HepG2 (cell line): Measurements from ENCODE around the gene ZNF367. TPM values are rescaled to one million over a fixed set of nuclear protein-coding genes. Genes with fewer than 3 reads are reported as not detected.

Source experiments
- CHD4 ChIP-seq: fragments of 200-600 bp; sonication (generic); IDR thresholded peaks from 2 replicates; pipeline ENCODE4 v1.7.0; 2017; ENCODE audit warnings: mild to moderate bottlenecking, low read length, borderline replicate concordance
- E2F5 ChIP-seq: sonication (generic); formaldehyde crosslinking; conservative IDR thresholded peaks from 2 replicates; pipeline ENCODE4 v1.4.0; 2020; ENCODE audit warnings: missing genetic modification reagents
- ESRRA ChIP-seq: sonication (generic); formaldehyde crosslinking; IDR thresholded peaks from 2 replicates; pipeline ENCODE4 v1.5.1; 2020; ENCODE audit warnings: mild to moderate bottlenecking, low read depth, missing genetic modification reagents
- GLMP ChIP-seq: sonication (generic); formaldehyde crosslinking; IDR thresholded peaks from 2 replicates; pipeline ENCODE4 v1.9.0; 2021; ENCODE audit warnings: missing genetic modification reagents, mild to moderate bottlenecking, borderline replicate concordance
- HNRNPLL ChIP-seq: fragments of 200-400 bp; formaldehyde crosslinking; IDR thresholded peaks from 2 replicates; pipeline ENCODE4 v1.6.1; 2017; ENCODE audit warnings: mild to moderate bottlenecking, low read depth, low read length; ENCODE audit not compliant: poor library complexity, severe bottlenecking
- KMT2A ChIP-seq: sonication (generic); formaldehyde crosslinking; IDR thresholded peaks from 2 replicates; pipeline ENCODE4 v1.4.0; 2020; ENCODE audit warnings: missing genetic modification reagents
- MED8 ChIP-seq: sonication (generic); formaldehyde crosslinking; IDR thresholded peaks from 2 replicates; pipeline ENCODE4 v1.8.1; 2023; ENCODE audit warnings: mild to moderate bottlenecking, missing genetic modification reagents; ENCODE audit not compliant: insufficient replicate concordance
- NRL ChIP-seq: sonication (generic); formaldehyde crosslinking; IDR thresholded peaks from 2 replicates; pipeline ENCODE4 v1.5.0; 2020; ENCODE audit warnings: missing genetic modification reagents, mild to moderate bottlenecking, moderate library complexity, borderline replicate concordance
- SOX5 ChIP-seq: IDR thresholded peaks from 2 replicates; pipeline ENCODE4 v1.6.1; 2016; ENCODE audit warnings: borderline replicate concordance
- SOX6 ChIP-seq, 2 experiments: fragments of 450-650 bp in 1 of 2; sonication (generic) in 1 of 2; formaldehyde crosslinking in 1 of 2; IDR thresholded peaks; 2 replicates each; pipeline versions ENCODE4 v1.4.0 to v1.6.1; 2017 to 2020; ENCODE audit warnings: antibody characterized with exemption in 1 of 2, mild to moderate bottlenecking in 1 of 2, missing genetic modification reagents in 1 of 2
- TFAP4 ChIP-seq: sonication (generic); IDR thresholded peaks from 2 replicates; pipeline ENCODE4 v1.6.1; 2016; ENCODE audit warnings: low read depth, borderline replicate concordance
- THAP9 ChIP-seq: sonication (generic); formaldehyde crosslinking; IDR thresholded peaks from 2 replicates; pipeline ENCODE4; 2020; ENCODE audit warnings: missing genetic modification reagents, mild to moderate bottlenecking, borderline replicate concordance
- ZBTB26 ChIP-seq: IDR thresholded peaks from 2 replicates; pipeline ENCODE4 v1.6.1; 2016; ENCODE audit warnings: missing compliant biosample characterization, missing genetic modification reagents, borderline replicate concordance
- ZFAT ChIP-seq: sonication (generic); formaldehyde crosslinking; conservative IDR thresholded peaks from 2 replicates; pipeline ENCODE4 v1.8.1; 2023; ENCODE audit warnings: missing genetic modification reagents, inconsistent platforms
- ZNF350 ChIP-seq: sonication (generic); formaldehyde crosslinking; IDR thresholded peaks from 2 replicates; pipeline ENCODE4 v1.4.0; 2020; ENCODE audit warnings: mild to moderate bottlenecking, low read depth, missing genetic modification reagents, borderline replicate concordance
- ZNF543 ChIP-seq: sonication (generic); formaldehyde crosslinking; IDR thresholded peaks from 2 replicates; pipeline ENCODE4 v1.4.0; 2020; ENCODE audit warnings: mild to moderate bottlenecking, missing genetic modification reagents
- ZNF576 ChIP-seq: sonication (generic); formaldehyde crosslinking; IDR thresholded peaks from 2 replicates; pipeline ENCODE4 v1.4.0; 2020; ENCODE audit warnings: mild to moderate bottlenecking, missing genetic modification reagents
- polyA plus RNA-seq, 8 experiments: library from polyadenylated mRNA; depleted of rRNA in 3 of 8; stranded (reverse) in 7 of 8; unstranded in 1 of 8; fragments of >200 nt; fragmentation: Illumina TruSeq in 4 of 8; extraction: Trizol in 4 of 8; gene quantifications; 2 replicates each; pipeline versions ENCODE4 v1.2.1 to v1.2.3, GENCODE V29; 2011 to 2016; ENCODE audit warnings: low read depth in 4 of 8, missing spikeins in 1 of 8, mixed read lengths in 1 of 8; ENCODE audit not compliant: insufficient read depth in 1 of 8
- total RNA-seq, 5 experiments: library from RNA; depleted of rRNA; stranded (reverse); fragments of >200 nt; fragmentation: Illumina TruSeq; extraction: Trizol; gene quantifications; 2 replicates each; pipeline ENCODE4 v1.2.3, GENCODE V29; 2016; ENCODE audit warnings: low read depth in 1 of 5
- TF ChIP-seq, protein P1 (sequence below): sonication (generic); formaldehyde crosslinking; IDR thresholded peaks from 2 replicates; pipeline ENCODE4 v1.4.0; 2020; ENCODE audit warnings: mild to moderate bottlenecking, missing genetic modification reagents, borderline replicate concordance

ZNF367 gene
- total and polyA plus RNA-seq, 2 of the 13 experiments (the other 11 are each of a cell fraction or from before 2014, with no cell fraction given) = 2.9 to 7.7 TPM

- TF ChIP-seq ZNF576 (CRISPR knock-in tag) (no peak), ZNF543 (CRISPR knock-in tag) (peak; percentile 85), ZNF350 (peak; percentile 62; the same call in 1 of the 2 replicates), KMT2A (CRISPR knock-in tag) (0 out of 2 replicates have a peak, but pooled peaks have one; percentile 29), ESRRA (CRISPR knock-in tag) (peak; percentile 61; the same call in 1 of the 2 replicates), TFAP4 (peak; percentile 93), THAP9 (CRISPR knock-in tag) (peak; percentile 81), MED8 (CRISPR knock-in tag) (peak; percentile 16), E2F5 (CRISPR knock-in tag) (no peak), HNRNPLL (no peak), SOX6 (IDR thresholded peaks at IDR 0.05) (no peak), SOX6 (CRISPR knock-in tag; IDR thresholded peaks at IDR 0.05) (peak; percentile 85), ZBTB26 (CRISPR knock-in tag) (peak; percentile 63; the same call in 1 of the 2 replicates), CHD4 (no peak), NRL (peak; percentile 83; the same call in 1 of the 2 replicates), GLMP (CRISPR knock-in tag) (no peak), SOX5 (CRISPR knock-in tag) (peak; percentile 80; the same call in 1 of the 2 replicates), ZFAT (CRISPR knock-in tag) (no peak)
- TF ChIP-seq, protein P1, sequence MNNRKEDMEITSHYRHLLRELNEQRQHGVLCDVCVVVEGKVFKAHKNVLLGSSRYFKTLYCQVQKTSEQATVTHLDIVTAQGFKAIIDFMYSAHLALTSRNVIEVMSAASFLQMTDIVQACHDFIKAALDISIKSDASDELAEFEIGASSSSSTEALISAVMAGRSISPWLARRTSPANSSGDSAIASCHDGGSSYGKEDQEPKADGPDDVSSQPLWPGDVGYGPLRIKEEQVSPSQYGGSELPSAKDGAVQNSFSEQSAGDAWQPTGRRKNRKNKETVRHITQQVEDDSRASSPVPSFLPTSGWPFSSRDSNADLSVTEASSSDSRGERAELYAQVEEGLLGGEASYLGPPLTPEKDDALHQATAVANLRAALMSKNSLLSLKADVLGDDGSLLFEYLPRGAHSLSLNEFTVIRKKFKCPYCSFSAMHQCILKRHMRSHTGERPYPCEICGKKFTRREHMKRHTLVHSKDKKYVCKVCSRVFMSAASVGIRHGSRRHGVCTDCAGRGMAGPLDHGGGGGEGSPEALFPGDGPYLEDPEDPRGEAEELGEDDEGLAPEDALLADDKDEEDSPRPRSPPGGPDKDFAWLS = no peak
Observed at GRCh38 chr9:96436456-96437126, 18.4 kb upstream of the ZNF367 start (continued).
